ENCODE results near the gene CD99.
"Not testable (repeated sequence)": the region's sequence is repeated elsewhere in the genome, so short reads cannot be mapped to it uniquely, and the experiment has no call there.

Gene CD99

DNA sequence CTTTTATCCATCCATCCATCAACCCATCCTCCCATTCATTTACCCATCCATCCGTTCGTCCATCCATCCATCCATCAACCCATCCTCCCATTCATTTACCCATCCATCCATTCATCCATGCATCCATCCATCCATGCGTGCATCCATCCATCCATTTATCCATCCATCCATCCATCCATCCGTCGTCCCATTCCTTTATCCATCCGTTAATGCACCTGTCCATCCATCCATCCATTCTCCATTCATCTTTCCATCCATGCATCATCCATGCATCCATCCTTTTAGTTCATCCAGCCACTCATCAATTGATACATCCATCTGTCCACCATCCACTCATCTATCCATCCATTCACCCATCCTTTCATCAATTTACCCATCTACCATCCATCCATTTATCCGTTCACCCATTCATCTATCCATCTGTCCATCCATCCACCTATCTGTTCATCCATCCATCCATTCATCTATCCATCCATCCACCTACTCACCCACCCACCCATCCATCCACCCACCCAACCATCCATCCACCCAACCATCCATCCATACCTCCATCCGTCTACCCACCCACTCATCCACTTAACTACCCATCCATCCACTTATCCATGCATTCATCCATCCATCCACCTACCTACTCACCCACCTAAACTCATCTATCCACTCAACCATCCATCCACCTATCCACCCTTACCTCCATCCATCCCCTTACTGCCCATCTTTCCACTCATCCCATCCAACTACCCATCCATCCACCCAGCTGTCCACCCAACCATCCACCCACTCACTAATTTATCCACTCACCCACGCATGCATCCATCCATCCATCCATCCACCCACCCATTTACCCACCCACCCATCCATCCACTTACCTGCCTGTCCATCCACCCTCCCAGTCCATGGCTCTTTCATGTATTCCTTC lies 9.6 kb downstream of the CD99 start:
- DNase-seq, result no peak

- peak in 2 of 4 experiments; percentile 19 for DNase-seq
Measured at GRCh38 chrX:2701600-2701999, 10.5 kb downstream of the CD99 start.

DNA sequence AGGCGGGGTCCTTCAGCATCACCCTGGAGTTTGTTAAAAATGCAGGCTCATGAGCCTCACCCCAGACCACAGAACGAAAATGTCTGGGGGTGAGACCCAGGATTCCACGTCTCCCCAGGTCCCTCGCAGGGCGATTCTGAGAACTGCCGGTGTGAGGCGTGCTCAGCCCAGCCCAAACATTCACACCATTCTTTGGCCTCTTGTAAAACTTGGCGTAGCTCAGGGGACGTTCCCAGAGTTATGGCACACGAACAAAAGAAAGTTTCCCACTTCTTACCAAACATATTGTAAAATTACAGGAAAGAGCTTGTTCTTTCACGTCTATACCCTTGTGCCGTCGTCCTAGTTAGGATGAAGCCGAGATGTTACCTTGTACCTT lies 12.9 kb downstream of the CD99 start:
- no peak for DNase-seq

DNA sequence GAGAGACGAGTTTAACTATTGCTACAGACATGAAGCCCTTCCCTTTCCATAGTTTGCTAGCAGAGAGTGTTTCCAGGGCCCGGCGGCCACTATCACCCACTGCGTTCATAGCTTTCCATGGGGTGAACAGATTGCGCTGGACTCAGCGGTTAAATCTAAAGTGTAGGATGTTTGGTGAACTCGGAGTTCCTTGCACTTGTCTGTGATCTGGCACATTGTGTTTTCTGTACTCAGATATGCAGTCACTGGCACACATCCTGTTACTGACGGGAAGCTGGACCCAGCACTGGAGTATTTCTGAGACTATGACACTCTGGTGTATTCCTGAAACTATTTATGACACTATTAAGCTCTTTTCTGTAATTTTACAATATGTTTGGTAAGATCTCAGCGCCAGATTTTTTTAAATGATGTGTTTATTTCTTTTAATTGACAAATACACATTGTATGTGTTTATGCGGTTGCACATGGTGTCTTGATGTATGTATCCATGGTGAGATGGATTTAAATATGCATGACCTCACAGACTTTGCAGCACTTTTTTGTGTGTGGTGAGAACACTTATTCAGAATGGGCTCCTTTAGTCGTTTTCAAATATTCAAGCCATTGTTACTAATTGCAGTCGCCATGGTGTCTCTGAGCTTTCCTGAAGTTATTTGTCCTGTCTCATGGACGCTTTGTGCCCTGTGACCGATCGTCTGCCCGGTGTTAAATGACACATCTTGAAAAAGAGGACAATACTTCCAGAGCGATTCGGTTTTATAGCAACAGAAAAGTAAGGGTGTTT lies 14.1 kb downstream of the CD99 start:
- peak in 2 of 4 experiments; percentile 29 to 34 for DNase-seq

- peak; percentile 89 to 96 (median 90) for DNase-seq
Measured at GRCh38 chrX:2707334-2707760, 16.3 kb downstream of the CD99 start.

DNA sequence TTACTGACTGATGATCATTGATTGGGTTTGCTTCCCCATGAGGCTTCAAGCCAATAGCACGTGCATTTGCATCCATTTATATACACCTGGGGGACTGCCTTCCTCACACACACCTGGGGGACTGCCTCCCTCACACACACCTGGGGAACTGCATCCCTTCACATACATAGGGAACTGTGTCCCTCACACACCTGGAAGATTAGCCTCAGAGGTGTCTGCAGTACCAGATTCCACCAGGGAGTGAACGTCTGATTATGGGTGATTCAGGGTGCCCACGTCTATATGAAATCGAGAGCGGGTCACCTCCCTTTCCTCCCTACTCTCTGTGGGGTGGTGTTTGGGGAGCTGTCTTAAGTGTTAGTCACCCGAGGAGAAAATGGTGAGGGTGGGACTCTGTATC lies 16.9 kb downstream of the CD99 start:
- peak in 3 of 4 experiments; percentile 12 to 49 (median 25) for DNase-seq

DNA sequence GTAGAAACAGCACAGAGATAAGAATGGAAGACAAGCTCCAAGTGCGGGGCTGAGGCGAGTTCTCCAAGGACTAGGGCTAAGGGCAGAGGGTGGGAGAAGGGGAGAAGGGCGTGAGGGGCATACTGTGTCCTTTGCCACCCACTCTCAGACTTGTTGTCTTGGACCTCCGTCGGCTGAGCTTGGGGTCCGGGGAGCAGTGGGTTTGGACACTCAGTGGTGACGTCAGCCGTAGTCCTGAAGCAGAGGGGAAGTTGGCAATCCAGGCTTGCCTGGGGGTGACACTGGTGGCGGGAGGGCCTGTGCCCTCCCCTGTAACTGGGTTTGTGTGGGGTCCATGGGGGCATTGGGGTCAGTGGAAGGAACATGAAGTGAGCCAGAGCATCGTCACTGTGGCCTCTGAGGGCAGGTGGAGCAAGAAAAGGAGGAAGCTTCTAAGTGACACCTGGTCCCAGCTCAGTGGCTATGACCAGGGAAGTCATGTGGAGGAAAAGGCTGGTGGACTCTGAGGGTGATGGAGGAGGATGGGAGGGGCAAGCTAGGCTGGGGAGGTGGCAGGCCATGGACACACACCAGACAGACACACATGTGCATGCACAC lies 17.6 kb downstream of the CD99 start:
- peak; percentile 70 to 82 (median 77) for DNase-seq

DNA sequence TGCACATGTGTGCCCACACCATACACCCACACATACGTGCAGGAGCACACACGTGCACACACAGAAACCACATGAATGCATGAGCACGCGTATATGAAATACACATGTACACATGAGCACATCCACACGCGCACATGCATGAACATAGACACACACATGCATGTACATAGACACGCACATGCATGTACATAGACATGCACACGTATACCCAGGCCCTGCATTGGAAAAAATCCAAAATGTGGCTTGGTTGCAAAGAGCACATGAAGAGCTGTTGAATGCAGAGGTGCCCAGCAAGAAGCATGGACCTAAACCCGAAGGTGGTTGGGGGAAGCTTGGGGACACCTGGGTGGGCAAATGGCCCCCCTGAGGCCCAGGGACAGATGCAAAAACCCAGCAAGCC lies 18.5 kb downstream of the CD99 start:
- no peak for DNase-seq

- peak; percentile 79 to 92 (median 82) for DNase-seq
Measured at GRCh38 chrX:2710041-2710840, 19.1 kb downstream of the CD99 start.

DNA sequence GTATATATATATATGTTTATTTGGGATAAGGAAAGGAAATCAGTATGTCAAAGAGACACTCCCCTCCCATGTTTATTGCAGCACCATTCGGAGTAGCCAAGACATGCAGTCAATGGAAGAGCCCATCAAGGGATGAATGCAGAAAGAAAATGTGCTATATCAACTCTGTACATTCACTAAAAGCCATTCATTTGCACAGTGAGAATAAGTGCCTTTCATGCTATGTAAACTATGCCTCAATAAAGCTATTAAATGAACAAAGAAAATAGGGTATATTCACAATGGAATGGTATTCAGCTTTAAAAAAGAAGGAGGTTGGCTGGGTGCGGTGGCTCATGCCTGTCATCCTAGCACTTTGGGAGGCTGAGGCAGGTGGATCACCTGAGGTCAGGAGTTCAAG lies 20.3 kb downstream of the CD99 start:
- DNase-seq, result no peak

DNA sequence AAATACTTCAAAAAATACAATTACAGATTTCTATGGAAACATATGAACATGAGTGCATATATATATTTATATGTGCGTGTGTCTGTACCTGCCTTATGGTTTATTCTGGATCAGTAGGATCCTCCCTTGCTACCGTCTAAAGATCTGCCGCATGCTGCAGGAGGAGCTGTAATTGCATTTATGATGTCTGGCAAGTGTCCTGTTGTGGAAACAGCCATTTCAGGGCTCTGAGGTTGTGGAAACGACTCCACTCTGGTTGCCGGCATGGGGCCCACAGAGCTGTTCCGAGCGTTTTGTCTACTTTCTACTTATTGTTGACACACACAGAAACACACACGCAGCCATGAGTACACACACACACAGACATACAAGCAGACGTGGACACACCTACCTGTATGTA lies 21.3 kb downstream of the CD99 start:
- no peak for DNase-seq

- DNase-seq, result no peak
Measured at GRCh38 chrX:2712890-2713840, 22.1 kb downstream of the CD99 start.

DNA sequence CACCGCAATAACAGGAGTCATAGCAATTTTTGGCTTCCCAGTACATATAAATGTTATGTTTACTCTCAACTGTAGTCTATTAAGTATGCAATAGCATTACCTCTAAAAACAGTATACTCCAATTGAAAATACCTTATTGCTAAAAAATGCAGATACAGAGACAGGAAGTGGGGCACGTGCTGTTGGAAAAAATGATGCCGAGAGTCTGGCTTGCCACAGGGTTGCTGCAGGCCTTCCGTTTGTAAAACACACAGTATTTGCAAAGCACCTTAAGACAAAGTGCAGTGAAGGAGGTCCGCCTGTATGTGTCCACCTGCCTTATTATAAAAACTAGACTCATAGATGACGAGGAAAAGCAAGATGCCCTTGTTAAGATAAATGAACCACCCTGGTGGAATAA lies 23.5 kb downstream of the CD99 start:
- no peak for DNase-seq

DNA sequence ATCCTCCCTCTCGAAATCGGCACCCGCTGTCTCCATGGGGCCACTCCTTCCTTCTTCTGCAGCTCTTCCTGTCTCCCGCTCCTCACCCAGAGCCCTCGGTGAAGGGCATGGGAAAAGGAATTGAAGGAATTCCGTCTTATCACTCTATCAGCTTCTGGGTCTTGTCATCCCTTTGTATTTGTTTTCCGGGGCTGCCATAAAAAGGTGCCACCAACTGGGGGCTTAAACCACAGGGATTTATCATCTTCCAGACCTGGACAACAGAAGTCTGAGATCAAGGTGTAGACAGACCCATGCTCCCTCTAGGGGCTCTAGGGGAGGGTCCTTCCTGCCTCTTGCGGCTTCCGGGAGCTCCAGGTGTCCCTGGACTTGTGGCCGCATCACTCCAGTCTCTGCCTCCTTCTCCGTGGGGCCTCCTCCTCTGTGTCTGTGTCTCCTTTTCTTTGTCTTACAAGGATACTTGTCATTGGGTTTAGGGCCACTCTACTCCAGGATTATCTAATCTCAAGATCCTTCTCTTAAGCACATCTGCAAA lies 24.0 kb downstream of the CD99 start:
- no peak for DNase-seq

DNA sequence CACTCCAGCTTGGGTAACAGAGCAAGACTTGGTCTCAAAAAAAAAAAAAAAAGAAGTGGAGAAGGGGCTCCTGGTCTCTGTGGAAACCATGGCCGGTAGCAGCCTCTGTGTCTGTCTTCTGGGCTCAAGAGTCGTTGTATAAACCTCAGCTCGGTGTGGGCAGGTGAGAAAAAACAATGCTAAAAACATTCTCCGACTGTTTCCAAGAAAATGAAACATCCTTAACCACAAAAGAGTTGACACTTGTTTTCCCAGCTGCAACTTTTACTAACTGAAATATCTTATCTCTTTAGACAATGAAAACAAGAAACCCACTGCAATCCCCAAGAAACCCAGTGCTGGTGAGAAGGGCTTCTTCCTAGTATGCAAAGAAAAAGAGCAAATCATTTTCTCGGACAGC lies 26.2 kb downstream of the CD99 start:
- no peak for DNase-seq

DNA sequence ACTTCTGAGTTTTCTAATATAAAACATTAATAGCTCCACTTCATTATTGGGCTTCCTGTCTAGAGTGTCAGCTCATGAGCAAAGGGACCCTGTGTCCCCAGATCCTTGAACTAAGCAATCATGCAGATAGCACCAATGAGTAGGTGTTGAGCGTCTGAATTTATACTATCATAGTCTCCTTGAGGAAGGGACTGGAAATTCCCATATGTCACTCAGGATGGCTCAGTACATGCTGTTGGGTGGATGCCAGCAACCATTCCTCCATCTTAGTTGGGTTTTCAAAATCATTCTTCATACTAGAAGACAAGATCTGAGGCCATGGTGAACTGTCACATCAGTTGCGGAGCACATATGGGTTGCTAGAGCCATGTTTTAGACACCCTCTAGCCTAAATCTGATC lies 27.7 kb downstream of the CD99 start:
- no peak for DNase-seq

DNA sequence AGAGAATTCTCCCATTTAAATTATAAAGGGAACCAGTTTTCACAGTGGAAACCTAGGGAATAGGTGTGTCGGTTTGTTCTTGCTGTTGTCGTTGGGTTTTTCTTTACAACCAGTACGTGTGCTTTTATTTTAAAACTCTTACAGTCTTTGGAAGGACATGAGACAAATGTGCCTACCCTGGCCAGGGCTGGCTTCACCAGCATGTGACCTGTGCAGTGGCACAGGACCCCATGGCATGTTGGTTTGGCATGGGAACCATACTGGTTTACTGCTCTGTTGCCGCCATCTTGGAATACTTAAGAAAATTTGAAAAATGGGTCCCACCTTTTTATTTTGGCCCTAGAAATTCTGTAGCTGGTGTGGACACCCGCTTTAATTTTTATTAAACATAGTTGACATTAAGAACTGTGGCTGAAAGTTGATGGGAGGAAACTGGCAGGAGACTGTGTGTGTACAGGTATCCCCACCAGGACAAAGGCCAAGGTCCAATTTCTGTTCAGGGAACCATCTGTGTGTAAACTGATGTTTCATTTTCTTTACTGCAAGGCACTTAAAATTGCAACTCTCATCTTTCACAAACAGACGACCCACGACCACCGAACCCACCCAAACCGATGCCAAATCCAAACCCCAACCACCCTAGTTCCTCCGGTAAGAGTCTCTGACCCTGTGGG lies 28.8 kb downstream of the CD99 start:
- DNase-seq, result no peak

- DNase-seq, result no peak
Measured at GRCh38 chrX:2723286-2723879, 32.3 kb downstream of the CD99 start.

GRCh38 chrX:2727264-2727663 lies 36.2 kb downstream of the CD99 start:
- not testable (repeated sequence) for DNase-seq

GRCh38 chrX:2732076-2732475 lies 41.0 kb downstream of the CD99 start:
- DNase-seq, result no peak
